NCI-H345 (cell line): ENCODE results near the gene TSPAN18.

Experiments used
- DNase-seq: peaks from one replicate; lab custom pipeline; 2025; lab: John Stamatoyannopoulos, UW

TSPAN18 gene

DNA sequence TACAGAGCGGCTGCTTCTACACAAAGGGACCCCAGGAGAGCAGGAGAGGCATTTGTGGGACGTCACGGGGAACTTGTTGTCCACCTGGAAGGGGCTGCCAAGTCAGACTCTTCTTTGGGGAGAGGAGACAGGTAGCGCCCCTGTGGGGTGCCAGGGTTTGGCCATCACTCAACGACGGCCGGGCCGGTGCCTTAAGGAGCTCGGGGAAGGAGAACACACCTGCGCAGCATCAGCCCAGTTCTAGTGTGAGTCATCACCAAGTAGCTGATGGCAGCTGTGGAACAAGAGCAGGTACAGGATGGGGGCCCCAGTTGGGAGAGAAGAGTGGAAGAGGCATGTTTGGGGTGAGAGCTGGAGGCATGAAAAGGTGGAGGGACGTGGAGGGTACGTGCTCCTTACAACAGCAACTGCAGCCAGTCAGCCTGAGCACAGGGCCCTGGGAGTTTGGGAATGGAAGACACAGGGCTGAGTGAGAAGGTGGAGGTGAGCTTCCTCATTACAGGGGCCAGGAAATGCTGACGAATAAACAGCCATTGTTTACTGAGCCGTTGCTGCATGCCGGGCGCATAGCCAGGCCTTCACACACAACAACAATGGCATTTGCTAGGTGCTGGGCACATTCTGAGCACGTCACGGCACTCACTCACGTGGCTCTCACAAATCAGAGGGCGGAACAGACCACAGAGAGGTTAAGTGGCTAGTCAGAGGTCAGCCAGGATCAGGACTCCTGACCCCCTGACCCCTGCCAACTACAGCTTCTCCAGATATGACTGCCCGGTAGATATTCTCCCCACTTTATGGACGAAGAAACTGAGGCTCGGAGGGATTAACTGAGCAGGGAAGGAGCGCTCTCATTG, 253.0 kb downstream of the TSPAN18 start:
- peak; percentile 92 for DNase-seq

- DNase-seq = no peak
These were observed 254.0 kb downstream of the TSPAN18 start for GRCh38 chr11:44980533-44981427.
